GM21737 (cell line): ENCODE results near the gene NMNAT2.

Source experiments
- ATAC-seq: cut with Tn5 transposase; IDR thresholded peaks from one replicate; pipeline ENCODE4 v1.9.1; 2021; ENCODE audit warnings: mild to moderate bottlenecking, moderate library complexity; ENCODE audit not compliant: unreplicated experiment

NMNAT2 gene

GRCh38 chr1:183272390-183272848, 145.8 kb downstream of the NMNAT2 start:
- ATAC-seq = no peak

- no peak for ATAC-seq
Observed at GRCh38 chr1:183270541-183271141, 147.5 kb downstream of the NMNAT2 start.

GRCh38 chr1:183267646-183268431, 150.3 kb downstream of the NMNAT2 start:
- ATAC-seq = no peak

- ATAC-seq = no peak
Observed at GRCh38 chr1:183263886-183264602, 154.1 kb downstream of the NMNAT2 start.

GRCh38 chr1:183262628-183263200, 155.5 kb downstream of the NMNAT2 start:
- ATAC-seq = no peak

- ATAC-seq = no peak
Observed at GRCh38 chr1:183259924-183260323, 158.3 kb downstream of the NMNAT2 start.

GRCh38 chr1:183255073-183255472, 163.1 kb downstream of the NMNAT2 start:
- no peak for ATAC-seq

- no peak for ATAC-seq
Observed at GRCh38 chr1:183251959-183252450, 166.2 kb downstream of the NMNAT2 start.

GRCh38 chr1:183251101-183251958, 166.8 kb downstream of the NMNAT2 start:
- no peak for ATAC-seq

- no peak for ATAC-seq
Observed at GRCh38 chr1:183249941-183250452, 168.2 kb downstream of the NMNAT2 start.

GRCh38 chr1:183248989-183249691, 169.0 kb downstream of the NMNAT2 start:
- no peak for ATAC-seq

- no peak for ATAC-seq
Observed at GRCh38 chr1:183247931-183248330, 170.2 kb downstream of the NMNAT2 start.

GRCh38 chr1:183247484-183247883, 170.7 kb downstream of the NMNAT2 start:
- no peak for ATAC-seq

- ATAC-seq = no peak
Observed at GRCh38 chr1:183247066-183247465, 171.1 kb downstream of the NMNAT2 start.

GRCh38 chr1:183246436-183246835, 171.7 kb downstream of the NMNAT2 start:
- ATAC-seq = no peak

- no peak for ATAC-seq
Observed at GRCh38 chr1:183245357-183245756, 172.8 kb downstream of the NMNAT2 start.

- ATAC-seq = no peak
Observed at GRCh38 chr1:183244466-183244865, 173.7 kb downstream of the NMNAT2 start.

GRCh38 chr1:183243161-183244050, 174.8 kb downstream of the NMNAT2 start:
- no peak for ATAC-seq
